ENCODE measurements around the gene RP9.

The RP9 gene, protein sequence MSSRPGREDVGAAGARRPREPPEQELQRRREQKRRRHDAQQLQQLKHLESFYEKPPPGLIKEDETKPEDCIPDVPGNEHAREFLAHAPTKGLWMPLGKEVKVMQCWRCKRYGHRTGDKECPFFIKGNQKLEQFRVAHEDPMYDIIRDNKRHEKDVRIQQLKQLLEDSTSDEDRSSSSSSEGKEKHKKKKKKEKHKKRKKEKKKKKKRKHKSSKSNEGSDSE

DNA sequence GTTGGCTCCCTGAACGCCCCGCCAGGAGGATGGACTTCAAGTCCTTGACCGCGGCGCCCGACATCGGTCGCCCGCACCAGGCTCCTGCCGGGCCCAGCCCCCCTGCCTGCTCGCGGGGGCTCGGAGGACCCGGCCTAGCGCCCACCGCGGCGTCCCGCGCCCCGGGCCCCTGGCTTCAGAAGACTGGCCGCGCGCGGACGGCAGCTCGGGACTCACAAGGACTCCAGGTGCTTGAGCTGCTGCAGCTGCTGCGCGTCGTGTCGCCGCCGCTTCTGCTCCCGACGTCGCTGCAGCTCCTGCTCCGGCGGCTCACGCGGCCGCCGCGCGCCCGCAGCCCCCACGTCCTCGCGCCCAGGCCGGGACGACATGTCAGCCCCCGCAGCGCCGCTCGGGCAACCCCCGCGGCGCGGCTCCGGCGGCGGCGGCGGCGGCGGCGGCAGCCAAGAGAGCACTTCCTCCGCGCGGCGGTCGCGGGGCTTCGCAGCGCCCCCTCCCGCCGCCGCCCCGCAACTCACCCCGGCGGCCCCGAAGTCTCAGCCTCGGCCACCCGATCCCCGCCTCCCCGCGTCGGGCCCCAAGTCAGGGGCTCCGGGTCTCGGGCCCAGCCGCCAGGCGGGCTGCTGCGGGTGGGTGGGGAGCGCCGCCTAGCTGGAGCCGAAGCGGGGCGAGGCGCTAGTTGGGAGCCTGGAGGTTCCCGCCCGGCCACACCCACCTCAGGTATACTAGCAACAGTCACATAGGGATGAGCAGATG, at the start of gene RP9:
TSS of gene RP9 (minus strand) at position 400 of the 753 bp plus-strand sequence. CDS start at position 368, 32 bp downstream.
- DNase-seq = peak; percentile 85

DNA sequence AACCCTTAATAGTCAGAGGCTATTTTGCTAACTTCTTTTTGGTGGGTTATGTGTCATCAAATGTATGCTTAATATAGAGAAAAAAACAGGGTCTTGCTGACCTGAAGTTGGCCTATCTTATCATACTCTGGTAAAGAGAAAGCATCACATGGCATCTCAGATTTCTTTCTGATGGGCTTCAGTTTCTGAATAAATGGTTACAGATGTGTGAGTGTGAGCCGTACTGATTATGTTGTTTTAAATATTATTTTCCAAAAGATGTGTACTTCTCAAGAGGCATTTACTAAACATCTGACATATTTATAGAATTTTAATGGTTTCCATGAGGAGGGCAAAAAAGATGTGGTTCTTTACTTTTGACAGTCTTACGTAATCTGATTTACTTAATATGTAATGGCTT, 48.6 kb upstream of the RP9 start:
- DNase-seq = no peak

DNA sequence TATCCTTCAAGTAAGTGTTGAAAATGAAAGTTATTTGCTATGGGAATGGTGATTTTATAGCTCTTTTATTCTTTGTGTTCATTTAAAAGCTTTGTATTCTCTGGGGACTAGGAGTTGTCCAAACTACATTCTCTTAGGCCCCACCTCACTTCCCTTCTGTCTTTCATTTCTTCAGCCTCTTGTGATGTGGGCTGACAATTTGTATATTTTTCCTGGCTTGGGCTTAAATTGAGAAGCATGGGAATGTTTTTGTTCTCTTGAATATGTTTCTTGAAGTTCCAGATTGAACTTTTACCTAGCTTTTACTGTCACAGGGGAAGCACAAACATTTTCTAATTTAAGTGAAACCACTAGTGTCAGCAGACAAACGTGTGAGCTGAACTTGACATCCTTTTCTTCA, 48.1 kb upstream of the RP9 start:
- no peak for DNase-seq

DNA sequence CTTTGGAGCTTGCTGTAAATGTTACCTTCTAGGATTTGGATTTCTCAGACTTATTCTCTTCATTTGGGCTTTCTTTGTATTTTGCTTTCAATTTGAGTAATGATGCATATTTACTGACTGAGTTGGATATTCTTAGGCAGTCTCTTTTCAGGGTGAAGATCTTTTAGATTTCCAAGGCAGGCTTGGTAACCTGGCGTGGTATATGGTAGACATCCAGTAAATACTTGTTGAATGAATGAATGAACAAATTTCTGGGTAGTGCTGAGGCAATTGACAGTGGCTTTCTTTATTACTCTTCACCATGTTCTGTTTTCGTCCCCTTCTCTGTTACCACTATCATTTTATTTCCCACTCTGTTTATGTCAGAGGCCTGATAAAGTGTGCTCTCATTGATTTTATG, 47.2 kb upstream of the RP9 start:
- DNase-seq = no peak

DNA sequence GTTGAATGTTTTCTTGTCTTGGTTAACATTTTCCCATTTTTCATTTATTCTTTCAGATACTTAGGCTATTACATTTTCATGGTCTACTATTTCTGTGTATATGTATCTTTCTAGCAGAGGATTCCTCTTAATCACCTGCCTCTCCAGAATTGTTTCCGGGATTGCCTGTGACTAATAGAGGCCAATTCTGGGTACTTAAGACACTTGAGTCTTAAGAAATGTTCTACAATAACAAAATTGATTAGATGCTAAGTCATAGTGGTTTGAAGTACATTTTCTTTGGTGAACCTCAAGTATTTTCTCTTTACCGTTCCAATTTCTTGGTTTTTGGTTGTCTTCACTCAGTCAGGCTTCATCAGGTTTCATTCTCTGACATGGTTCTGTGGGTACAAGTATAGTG, 46.6 kb upstream of the RP9 start:
- DNase-seq = no peak

DNA sequence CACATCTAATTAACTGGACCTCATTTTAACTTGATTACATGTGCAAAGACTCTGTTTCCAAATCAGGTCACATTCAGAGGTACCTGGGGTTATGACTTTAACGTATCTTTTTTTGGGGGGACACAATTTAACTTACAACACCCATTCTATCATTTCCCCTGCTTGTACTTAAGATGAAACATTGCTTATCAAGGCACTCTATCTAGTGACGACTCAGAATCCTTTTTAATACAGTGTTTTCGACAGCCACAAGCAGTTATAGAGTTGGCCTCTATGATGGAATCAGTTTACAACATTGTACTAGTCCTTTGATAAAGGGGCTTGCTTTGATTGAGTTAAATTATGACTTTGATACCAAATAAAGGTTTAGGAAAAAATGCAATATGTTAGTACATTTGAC, 42.9 kb upstream of the RP9 start:
- no peak for DNase-seq

DNA sequence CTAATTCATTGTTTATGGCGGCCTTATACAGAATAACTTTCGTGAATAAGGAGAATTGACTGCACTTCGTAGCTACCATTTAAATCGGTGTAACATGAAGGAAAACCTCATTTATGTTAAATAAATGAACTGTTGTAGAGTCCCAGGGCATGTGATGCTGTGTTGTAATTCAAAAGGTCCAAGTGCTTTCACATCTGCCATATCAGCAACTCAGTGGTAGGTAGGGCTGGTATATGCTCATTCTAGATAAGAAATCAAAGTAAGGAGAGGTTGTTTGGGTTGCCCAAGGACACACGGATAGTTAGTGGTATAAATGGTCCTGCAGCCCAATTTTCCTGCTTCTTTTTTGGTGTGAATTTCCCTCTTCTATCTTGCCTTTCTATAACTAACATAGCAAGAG, 36.0 kb upstream of the RP9 start:
- DNase-seq = no peak

DNA sequence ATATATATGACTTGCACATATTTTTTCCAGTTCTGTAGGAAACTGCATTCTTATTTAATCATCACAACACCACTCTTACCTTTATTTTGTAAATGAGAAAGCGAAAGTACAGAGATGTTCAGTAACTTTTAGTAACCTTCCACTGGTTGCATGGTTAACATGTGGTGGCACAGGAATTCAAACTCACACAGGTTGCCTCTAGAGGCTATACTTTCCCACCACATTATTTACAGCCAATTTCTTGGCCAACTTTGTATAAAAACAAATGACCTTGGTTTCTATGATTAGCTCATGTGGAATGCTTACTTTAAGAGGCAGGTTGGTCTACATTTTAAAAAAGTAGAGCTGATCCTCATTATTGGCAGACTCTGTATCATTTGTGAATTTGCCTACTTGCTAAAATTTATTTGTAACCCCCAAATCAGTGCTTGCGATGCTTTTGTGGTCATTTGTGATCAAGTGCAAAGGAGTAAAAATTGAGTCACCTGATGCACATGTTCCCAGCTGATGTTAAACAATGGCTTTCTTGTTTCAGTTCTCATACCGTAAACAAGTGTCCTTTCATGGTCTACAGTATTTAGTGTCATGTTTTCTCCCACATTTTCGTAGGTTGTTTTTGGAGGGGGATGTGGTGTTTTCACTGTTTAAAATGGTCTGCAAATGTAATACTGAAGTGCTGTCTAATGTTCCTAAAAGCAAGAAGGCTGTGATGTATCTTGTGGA, 35.0 kb upstream of the RP9 start:
- DNase-seq = no peak

GRCh38 chr7:33142585-33142984, 33.4 kb upstream of the RP9 start:
- no peak for DNase-seq

DNA sequence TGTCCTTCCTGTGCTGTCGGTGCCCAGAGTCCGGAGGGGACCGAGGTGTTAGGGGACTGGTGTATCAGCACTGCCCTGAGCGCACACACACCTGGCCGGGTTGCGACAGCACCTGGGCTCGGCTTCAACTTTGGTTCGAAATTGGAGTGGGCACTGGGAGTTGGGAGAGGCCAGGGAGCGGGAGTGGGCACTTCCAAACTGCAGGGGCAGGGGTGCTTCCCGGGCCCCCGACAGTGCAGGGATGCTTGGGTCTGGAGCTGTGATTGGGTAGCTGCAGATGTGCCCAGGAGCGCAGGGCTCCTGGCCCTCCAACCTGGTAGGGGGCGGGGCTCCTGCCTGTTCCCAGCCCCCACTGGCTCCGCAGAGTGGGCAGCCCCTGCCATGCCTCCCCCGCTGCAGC, 27.9 kb upstream of the RP9 start:
- DNase-seq = no peak

GRCh38 chr7:33130184-33130583, 21.0 kb upstream of the RP9 start:
- no peak for DNase-seq

GRCh38 chr7:33129806-33130153, 20.6 kb upstream of the RP9 start:
- DNase-seq = no peak

DNA sequence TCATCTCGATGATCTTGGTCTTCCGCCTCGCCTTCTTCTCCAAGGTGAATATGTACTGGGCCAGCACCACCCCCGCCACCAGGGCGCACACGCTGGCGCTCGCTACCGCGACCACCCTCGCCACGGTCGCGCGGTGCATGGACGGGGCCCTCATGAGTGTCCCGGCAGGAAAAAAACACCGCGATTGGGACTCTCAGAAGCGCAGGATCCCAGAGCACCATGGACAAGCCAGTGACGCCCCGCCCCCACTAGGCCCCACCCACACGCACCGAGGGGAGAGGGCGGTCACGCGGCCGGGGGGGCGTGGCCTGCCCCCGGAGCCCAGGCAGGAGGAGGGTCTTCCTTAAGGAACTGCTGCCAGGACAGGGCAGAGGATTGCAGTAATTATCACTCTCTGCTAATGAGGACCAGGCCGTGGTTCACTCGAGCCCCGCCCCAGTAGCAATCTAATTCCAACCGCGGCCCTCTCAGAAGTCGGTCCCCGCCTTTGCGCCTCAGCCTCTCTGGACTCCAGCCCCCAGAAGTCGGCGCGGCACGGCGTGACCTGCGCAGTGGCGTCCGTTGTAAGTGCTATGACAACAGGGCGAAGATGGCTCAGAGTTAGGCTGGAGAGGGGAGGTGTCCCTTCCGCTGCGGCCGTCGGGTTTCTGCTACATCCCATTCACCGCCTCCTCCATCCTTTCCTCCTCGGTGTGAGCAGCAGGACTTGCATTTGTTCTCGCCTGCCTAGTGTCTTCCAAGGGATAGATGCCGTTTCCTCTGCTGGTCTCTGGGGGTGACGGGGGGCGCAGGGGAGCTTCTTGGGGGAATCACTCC, 20.0 kb upstream of the RP9 start, which contains the start of gene BBS9:
TSS of gene BBS9 (plus strand) at position 575 of the 816 bp plus-strand sequence. CDS start 16,689 bp downstream, outside the sequence.
- peak; percentile 97 for DNase-seq

GRCh38 chr7:33128631-33128989, 19.4 kb upstream of the RP9 start:
- DNase-seq = no peak

DNA sequence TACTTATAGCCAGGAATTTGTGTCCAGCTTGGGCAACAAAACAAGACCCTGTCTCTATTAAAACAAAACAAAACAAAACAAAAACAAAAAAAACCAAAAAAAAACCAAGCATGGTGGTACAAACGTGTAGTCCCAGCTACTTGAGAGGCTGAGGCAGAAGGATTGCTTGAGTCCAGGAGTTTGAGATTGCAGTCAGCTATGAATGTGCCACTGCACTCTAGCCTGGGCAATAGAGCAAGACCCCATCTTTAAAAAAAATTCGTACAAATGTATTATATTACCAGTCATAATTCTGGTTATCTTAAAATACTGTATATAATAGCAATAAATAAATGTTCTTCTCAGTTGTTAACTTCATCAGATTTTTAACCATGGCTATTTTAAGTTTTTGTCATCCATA, 17.9 kb upstream of the RP9 start:
- DNase-seq = no peak

- DNase-seq = no peak
Observed at GRCh38 chr7:33118383-33118782, 9.2 kb upstream of the RP9 start.

DNA sequence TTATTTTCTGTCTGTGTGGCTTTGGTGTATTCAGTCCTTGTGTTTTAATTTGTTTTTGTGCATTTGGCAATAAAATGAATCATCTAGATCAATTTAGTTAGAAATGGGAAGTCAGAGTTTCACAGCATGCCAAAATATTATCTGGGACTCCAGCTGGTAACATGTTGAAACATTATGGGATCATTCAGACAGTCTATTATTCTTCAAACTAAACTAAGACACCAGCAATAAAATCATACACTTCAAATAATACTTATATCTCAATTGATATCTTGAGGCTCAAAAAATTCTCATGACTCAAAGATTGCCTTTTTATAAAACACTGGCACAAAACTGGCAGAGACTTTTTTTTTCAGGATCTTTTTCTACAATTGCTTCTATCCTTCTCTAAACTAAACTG, 5.8 kb upstream of the RP9 start:
- no peak for DNase-seq

GRCh38 chr7:33111614-33112013, 2.4 kb upstream of the RP9 start:
- no peak for DNase-seq

DNA sequence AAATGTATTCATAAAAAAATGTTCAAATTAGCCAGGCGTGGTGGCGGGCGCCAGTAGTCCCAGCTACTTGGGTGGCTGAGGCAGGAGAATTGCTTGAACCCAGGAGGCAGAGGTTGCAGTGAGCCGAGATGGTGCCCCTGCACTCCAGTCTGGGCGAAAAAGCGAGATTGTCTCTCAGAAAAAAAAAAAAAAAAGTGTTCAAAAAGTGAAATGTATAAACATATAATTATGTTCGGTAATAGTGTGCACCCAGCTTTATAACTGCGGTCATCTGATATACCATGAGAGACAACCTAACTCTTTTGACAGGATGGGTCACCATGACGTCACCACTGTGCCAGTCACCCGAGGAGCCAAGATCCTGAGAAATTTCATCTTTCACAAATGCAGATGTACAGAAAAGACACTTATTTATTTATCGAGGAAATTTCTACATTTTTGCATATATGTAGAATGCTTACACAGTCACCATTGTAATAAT, 594 bp upstream of the RP9 start:
- no peak for DNase-seq

DNA sequence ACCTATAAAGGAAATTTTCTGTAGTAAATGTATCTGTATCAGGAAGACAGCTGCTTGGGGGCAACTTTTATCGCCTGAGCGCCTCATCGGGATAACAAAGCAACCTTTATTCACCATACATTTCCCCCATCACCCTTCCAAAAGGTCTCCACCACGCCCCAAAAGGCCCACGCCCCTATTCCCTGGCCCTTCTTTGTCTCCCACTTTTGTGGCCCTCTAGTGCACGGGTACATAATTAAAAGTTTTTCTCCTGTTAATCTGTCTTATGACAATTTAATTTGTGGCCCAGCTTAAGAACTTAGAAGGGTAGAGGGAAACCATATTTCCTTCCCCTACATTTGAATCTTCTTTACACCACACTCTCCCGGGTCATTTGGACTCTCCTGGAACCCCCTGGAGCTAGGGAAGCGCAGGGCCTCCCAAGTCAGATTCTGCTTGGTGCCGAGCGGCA, 625 bp downstream of the RP9 start:
- no peak for DNase-seq

GRCh38 chr7:33107136-33108066, 1.8 kb downstream of the RP9 start:
- DNase-seq = no peak

- no peak for DNase-seq
Observed at GRCh38 chr7:33101906-33102305, 7.3 kb downstream of the RP9 start.

All from NCI-H2171 (cell line).